Panc1 (cell line): ENCODE measurements around the gene DLL3. TPM values are rescaled to one million over a fixed set of nuclear protein-coding genes. Genes with fewer than 3 reads are reported as not detected.

Experiments used
- ATAC-seq: fragments of 200-7000 bp; cut with Tn5 transposase; 2 replicates; pipeline ENCODE4 v1.9.1; 2020; ENCODE audit warnings: mild to moderate bottlenecking, moderate library complexity
- BruUV-seq: library from RNA; stranded (reverse); fragments of 400-500 nt; replicated peaks from 2 replicates; lab custom pipeline; 2021; lab: Mats Ljungman, UMichigan
- CTCF ChIA-PET: fragments of 300-600 bp; sonication (Branson Sonifier 250); formaldehyde crosslinking; loops from one replicate; lab custom pipeline; 2022; ENCODE audit warnings: antibody characterized with exemption; lab: Charles Lee
- POLR2A ChIA-PET: fragments of 300-600 bp; sonication (Branson Sonifier 250); formaldehyde crosslinking; loops from one replicate; lab custom pipeline; 2022; ENCODE audit warnings: antibody characterized with exemption; lab: Charles Lee
- DNase-seq: peaks from one replicate; pipeline ENCODE4 v3.0.0-alpha.2; 2010; ENCODE audit warnings: low read depth, low spot score
- H3K27ac ChIP-seq: 2 replicates; pipeline ENCODE4 v1.5.1; 2011; ENCODE audit warnings: mild to moderate bottlenecking, low read length, inconsistent platforms
- H3K27me3 ChIP-seq: fragments of 200-500 bp; sonication (Bioruptor generic); 2 replicates; pipeline ENCODE4 v1.6.0; 2014; ENCODE audit warnings: low read length, inconsistent platforms; ENCODE audit not compliant: control insufficient read depth, insufficient read depth
- H3K36me3 ChIP-seq: fragments of 200-500 bp; sonication (Bioruptor generic); 2 replicates; pipeline ENCODE4 v1.5.1; 2014; ENCODE audit warnings: inconsistent platforms, mild to moderate bottlenecking, low read length, moderate library complexity; ENCODE audit not compliant: control insufficient read depth, insufficient read depth
- H3K4me1 ChIP-seq: 2 replicates; pipeline ENCODE4 v1.5.1; 2011; ENCODE audit warnings: inconsistent platforms, mild to moderate bottlenecking, low read length, moderate library complexity; ENCODE audit not compliant: control insufficient read depth, insufficient read depth
- H3K4me3 ChIP-seq, 2 experiments: 2 replicates each; pipeline ENCODE4 v1.5.1; 2011 to 2012; ENCODE audit warnings: low read depth in 2 of 2, low read length in 2 of 2, mild to moderate bottlenecking in 2 of 2, inconsistent platforms in 1 of 2, moderate library complexity in 1 of 2
- H3K9me3 ChIP-seq: fragments of 200-500 bp; sonication (Bioruptor generic); 2 replicates; pipeline ENCODE4 v1.5.1; 2014; ENCODE audit warnings: low read depth, mild to moderate bottlenecking, inconsistent platforms, low read length, moderate library complexity; ENCODE audit not compliant: control insufficient read depth, insufficient read depth
- POLR2AphosphoS5 ChIP-seq: IDR thresholded peaks from 2 replicates; pipeline ENCODE4 v1.6.1; 2012; ENCODE audit warnings: mild to moderate bottlenecking, low read depth, low read length, moderate library complexity
- SIN3A ChIP-seq: IDR thresholded peaks from 2 replicates; pipeline ENCODE4 v1.6.1; 2012; ENCODE audit warnings: low read depth, mild to moderate bottlenecking, low read length, moderate library complexity, borderline replicate concordance; ENCODE audit not compliant: insufficient read depth
- TCF7L2 ChIP-seq: IDR thresholded peaks from 2 replicates; pipeline ENCODE4 v1.6.1; 2011; ENCODE audit warnings: mild to moderate bottlenecking, low read depth, low read length, inconsistent platforms
- in situ Hi-C: cut with HindIII; loops from 2 replicates; pipeline ENCODE4 v1.10.0; 2016; ENCODE audit warnings: low sequenced_read_pairs, low pct_unique_long_range_greater_than_20kb
- intact Hi-C: fragments of 100-400 bp; cut with micrococcal nuclease; formaldehyde crosslinking; loops from one replicate; pipeline ENCODE4 v1.10.0; 2022; ENCODE audit not compliant: unreplicated experiment
- total RNA-seq: library from RNA; stranded (reverse); gene quantifications from one replicate; pipeline ENCODE4 v1.2.1, GENCODE V29; 2021; ENCODE audit not compliant: unreplicated experiment
- TF ChIP-seq, protein P1 (sequence below): fragments of 450-650 bp; IDR thresholded peaks from 2 replicates; pipeline ENCODE4 v1.5.1; 2017; ENCODE audit warnings: mild to moderate bottlenecking
- TF ChIP-seq, protein P2 (sequence below), 2 experiments: IDR thresholded peaks; 2 replicates each; pipeline ENCODE4 v1.6.1; 2011 to 2012; ENCODE audit warnings: low read depth in 2 of 2, control low read depth in 1 of 2, low read length in 1 of 2, mild to moderate bottlenecking in 1 of 2, moderate library complexity in 1 of 2; ENCODE audit not compliant: insufficient read depth in 1 of 2

The DLL3 gene
- total RNA-seq, 1 experiment from 2014 or later = 76.9 TPM

DNA sequence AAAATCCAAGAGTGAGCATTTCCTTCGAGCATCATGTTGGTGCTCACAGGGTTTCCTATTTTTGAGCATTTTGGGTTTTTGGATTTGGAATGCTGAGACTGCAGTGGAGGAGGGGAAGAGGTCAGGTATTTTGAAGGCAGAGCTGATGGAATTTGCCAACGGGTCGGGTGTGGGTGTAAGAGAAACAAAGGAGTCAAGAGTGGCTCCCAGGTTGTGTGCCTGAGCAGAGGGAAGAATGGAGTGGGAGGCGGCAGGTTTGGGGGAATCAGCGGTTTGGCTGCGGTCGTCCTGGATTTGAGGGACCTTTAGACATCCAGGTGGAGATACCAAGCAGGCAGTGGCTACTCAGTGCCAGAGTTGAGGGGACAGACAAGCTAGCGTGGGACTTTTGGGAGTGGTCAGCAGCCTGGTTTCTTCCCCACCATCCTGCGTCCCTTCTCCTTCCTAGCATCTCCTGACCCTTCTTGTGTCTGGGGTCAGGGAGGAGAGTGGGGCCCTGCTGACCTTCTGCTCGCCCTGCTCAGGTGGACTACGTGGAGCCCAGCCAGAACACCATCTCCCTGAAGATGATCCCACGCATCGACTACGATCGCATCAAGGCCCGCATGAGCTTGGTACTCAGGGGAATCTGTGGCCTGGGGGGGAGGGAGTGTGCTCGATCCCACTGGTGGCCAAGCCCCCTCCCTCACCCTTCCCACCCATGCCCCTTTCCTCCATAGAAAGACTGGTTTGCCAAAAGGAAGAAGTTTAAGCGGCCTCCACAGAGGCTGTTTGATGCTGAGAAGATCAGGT lies 32.6 kb upstream of the DLL3 start:
- ChIA-PET POLR2A (interaction anchor here (0.6 to 2.1 kb wide), 2 partner anchors 30 to 72 kb away, joined by 3 to 8 read pairs; partner anchors contain the start of gene RPS16), CTCF (interaction anchor here (0.6 to 4.7 kb wide), 5 partner anchors 9 to 36 kb away, joined by 3 to 57 read pairs (median 5); no protein-coding TSS in a partner anchor)
- TF ChIP-seq POLR2AphosphoS5 (no peak), SIN3A (no peak), TCF7L2 (no peak)
- TF ChIP-seq, protein P1, sequence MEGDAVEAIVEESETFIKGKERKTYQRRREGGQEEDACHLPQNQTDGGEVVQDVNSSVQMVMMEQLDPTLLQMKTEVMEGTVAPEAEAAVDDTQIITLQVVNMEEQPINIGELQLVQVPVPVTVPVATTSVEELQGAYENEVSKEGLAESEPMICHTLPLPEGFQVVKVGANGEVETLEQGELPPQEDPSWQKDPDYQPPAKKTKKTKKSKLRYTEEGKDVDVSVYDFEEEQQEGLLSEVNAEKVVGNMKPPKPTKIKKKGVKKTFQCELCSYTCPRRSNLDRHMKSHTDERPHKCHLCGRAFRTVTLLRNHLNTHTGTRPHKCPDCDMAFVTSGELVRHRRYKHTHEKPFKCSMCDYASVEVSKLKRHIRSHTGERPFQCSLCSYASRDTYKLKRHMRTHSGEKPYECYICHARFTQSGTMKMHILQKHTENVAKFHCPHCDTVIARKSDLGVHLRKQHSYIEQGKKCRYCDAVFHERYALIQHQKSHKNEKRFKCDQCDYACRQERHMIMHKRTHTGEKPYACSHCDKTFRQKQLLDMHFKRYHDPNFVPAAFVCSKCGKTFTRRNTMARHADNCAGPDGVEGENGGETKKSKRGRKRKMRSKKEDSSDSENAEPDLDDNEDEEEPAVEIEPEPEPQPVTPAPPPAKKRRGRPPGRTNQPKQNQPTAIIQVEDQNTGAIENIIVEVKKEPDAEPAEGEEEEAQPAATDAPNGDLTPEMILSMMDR = no peak
- TF ChIP-seq, protein P2, sequence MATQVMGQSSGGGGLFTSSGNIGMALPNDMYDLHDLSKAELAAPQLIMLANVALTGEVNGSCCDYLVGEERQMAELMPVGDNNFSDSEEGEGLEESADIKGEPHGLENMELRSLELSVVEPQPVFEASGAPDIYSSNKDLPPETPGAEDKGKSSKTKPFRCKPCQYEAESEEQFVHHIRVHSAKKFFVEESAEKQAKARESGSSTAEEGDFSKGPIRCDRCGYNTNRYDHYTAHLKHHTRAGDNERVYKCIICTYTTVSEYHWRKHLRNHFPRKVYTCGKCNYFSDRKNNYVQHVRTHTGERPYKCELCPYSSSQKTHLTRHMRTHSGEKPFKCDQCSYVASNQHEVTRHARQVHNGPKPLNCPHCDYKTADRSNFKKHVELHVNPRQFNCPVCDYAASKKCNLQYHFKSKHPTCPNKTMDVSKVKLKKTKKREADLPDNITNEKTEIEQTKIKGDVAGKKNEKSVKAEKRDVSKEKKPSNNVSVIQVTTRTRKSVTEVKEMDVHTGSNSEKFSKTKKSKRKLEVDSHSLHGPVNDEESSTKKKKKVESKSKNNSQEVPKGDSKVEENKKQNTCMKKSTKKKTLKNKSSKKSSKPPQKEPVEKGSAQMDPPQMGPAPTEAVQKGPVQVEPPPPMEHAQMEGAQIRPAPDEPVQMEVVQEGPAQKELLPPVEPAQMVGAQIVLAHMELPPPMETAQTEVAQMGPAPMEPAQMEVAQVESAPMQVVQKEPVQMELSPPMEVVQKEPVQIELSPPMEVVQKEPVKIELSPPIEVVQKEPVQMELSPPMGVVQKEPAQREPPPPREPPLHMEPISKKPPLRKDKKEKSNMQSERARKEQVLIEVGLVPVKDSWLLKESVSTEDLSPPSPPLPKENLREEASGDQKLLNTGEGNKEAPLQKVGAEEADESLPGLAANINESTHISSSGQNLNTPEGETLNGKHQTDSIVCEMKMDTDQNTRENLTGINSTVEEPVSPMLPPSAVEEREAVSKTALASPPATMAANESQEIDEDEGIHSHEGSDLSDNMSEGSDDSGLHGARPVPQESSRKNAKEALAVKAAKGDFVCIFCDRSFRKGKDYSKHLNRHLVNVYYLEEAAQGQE (IDR thresholded peaks at IDR 0.05; ENCODE audit: insufficient read depth in 1 of 2, low read depth in 2 of 2, low read length in 1 of 2) = no peak
- DNase-seq (no peak), ATAC-seq (no peak)
- intact Hi-C loops (no loop called here), in situ Hi-C loops (no loop called here)
- Histone ChIP-seq H3K27me3 (no peaks in the 10 kb centered on the region), H3K36me3 (peaks cover 78% of the 10 kb centered on the region), H3K4me3 (no peak overlapping the region), H3K27ac (no peak overlapping the region), H3K4me1 (no peaks in the 10 kb centered on the region), H3K9me3 (no peaks in the 10 kb centered on the region)
- BruUV-seq = no TSS peak

DNA sequence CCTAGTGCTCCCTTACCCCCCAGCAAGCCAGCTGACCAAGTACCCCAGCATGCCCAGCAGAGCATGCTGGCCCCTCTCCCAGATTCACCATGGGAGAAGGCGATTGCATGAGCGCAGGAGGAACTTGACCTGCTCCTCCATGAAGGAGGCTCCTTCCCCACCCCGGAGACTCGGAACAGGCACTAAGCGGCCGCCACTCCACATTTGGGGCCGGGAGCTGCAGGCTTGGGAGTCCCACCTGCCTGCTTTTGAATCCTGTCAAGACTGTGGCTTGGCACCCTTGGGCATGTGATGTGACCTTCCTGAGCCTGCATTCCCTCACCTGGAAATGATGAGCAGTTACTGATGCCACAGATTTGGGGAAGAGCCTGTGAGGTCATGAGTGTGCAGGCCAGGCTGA lies 30.8 kb upstream of the DLL3 start:
- ChIA-PET POLR2A (interaction anchor here (0.6 to 2.7 kb wide), 4 partner anchors 16 to 60 kb away, joined by 3 to 19 read pairs (median 6); partner anchors contain the start of gene RPS16), CTCF (interaction anchor here (0.6 to 2.1 kb wide), 3 partner anchors 27 to 35 kb away, joined by 3 to 11 read pairs (median 7); no protein-coding TSS in a partner anchor)
- ATAC-seq = no peak
- Histone ChIP-seq H3K9me3 (no peaks in the 10 kb centered on the region), H3K27me3 (no peaks in the 10 kb centered on the region), H3K27ac (no peak overlapping the region), H3K4me3 (no peak overlapping the region), H3K36me3 (peaks cover 94% of the 10 kb centered on the region), H3K4me1 (no peaks in the 10 kb centered on the region)
- in situ Hi-C loops (no loop called here), intact Hi-C loops (no loop called here)
- BruUV-seq = no TSS peak
- TF ChIP-seq POLR2AphosphoS5 (no peak), SIN3A (no peak), TCF7L2 (no peak)
- TF ChIP-seq, protein P1 = no peak
- TF ChIP-seq, protein P2 (IDR thresholded peaks at IDR 0.05; ENCODE audit: insufficient read depth in 1 of 2, low read depth in 2 of 2, low read length in 1 of 2) = no peak
- no peak for DNase-seq
